HG02571 (cell line): ENCODE results near the gene HEATR1.
"Not testable (repeated sequence)": the region's sequence is repeated elsewhere in the genome, so short reads cannot be mapped to it uniquely, and the experiment has no call there.

Source experiments
- ATAC-seq: cut with Tn5 transposase; IDR thresholded peaks from one replicate; pipeline ENCODE4 v1.9.1; 2021; ENCODE audit warnings: mild to moderate bottlenecking, moderate library complexity; ENCODE audit not compliant: unreplicated experiment

The HEATR1 gene

GRCh38 chr1:236603991-236604904, at the start of gene HEATR1:
Gene HEATR1, minus strand, starts transcription at chr1:236604516. Its CDS starts 421 bp downstream, at chr1:236604095.
- ATAC-seq: peak; percentile 97

- ATAC-seq: no peak
Measured at GRCh38 chr1:236645016-236645680, 40.8 kb upstream of the HEATR1 start.

GRCh38 chr1:236642763-236643162, 38.4 kb upstream of the HEATR1 start:
- no peak for ATAC-seq

- ATAC-seq: no peak
Measured at GRCh38 chr1:236639686-236640085, 35.4 kb upstream of the HEATR1 start.

- ATAC-seq: no peak
Measured at GRCh38 chr1:236638945-236639344, 34.6 kb upstream of the HEATR1 start.

GRCh38 chr1:236636017-236636416, 31.7 kb upstream of the HEATR1 start:
- no peak for ATAC-seq

GRCh38 chr1:236627727-236628408, 23.6 kb upstream of the HEATR1 start:
- no peak for ATAC-seq

- no peak for ATAC-seq
Measured at GRCh38 chr1:236623371-236624166, 19.3 kb upstream of the HEATR1 start.

- no peak for ATAC-seq
Measured at GRCh38 chr1:236622407-236622806, 18.1 kb upstream of the HEATR1 start.

- no peak for ATAC-seq
Measured at GRCh38 chr1:236619398-236619797, 15.1 kb upstream of the HEATR1 start.

- no peak for ATAC-seq
Measured at GRCh38 chr1:236618507-236618906, 14.2 kb upstream of the HEATR1 start.

- ATAC-seq: no peak
Measured at GRCh38 chr1:236615399-236616148, 11.3 kb upstream of the HEATR1 start.

GRCh38 chr1:236612349-236612748, 8.0 kb upstream of the HEATR1 start:
- no peak for ATAC-seq

GRCh38 chr1:236608930-236609726, 4.8 kb upstream of the HEATR1 start:
- no peak for ATAC-seq

- not testable (repeated sequence) for ATAC-seq
Measured at GRCh38 chr1:236607597-236607996, 3.3 kb upstream of the HEATR1 start.

GRCh38 chr1:236604905-236605806, 840 bp upstream of the HEATR1 start:
- no peak for ATAC-seq

- no peak for ATAC-seq
Measured at GRCh38 chr1:236602171-236602570, 2.1 kb downstream of the HEATR1 start.

GRCh38 chr1:236590553-236591150, 13.7 kb downstream of the HEATR1 start:
- ATAC-seq: no peak
